ENCODE measurements around the gene GLP2R.

DNA sequence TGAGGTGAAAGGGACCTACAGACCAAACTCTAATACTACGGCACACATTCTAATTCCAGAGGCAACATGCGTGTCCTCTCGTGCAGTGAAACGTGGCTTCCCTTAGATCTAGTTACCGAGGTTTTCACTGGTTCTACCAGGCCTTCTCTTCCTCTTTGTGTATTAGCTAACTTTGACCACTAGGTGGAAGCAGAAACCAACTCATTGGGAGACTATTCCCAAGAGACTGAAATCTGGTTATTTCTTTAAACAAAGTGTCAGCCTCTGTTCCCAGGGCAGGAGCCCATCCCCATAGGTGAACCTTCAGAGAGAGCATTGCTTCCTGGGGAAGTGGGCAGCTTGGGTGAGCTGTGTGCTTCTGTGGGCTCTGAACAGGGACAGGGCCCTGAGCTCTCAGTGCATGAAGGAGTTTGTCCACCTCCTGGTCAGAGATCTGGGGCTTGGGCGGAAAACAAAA, 99.0 kb downstream of the GLP2R start:
- no peak for TF ChIP-seq GATA3 (IDR thresholded peaks at IDR 0.05; ENCODE audit: low read depth, low read length)
- no peak for TF ChIP-seq GATA2 (IDR thresholded peaks at IDR 0.05; ENCODE audit: low read depth, low read length)
